GM12878 (cell line): Measurements from ENCODE around the gene PSMB8. TPM values are rescaled to one million over a fixed set of nuclear protein-coding genes. Genes with fewer than 3 reads are reported as not detected.

Source experiments
- ATAC-seq: fragments of 200-7000 bp; cut with Tn5 transposase; 3 replicates; pipeline ENCODE4 v1.9.1; 2020; ENCODE audit warnings: mild to moderate bottlenecking, moderate library complexity
- BruUV-seq: library from RNA; stranded (reverse); fragments of 400-500 nt; replicated peaks from 2 replicates; lab custom pipeline; 2021; lab: Mats Ljungman, UMichigan
- CTCF ChIA-PET: fragments of 300-600 bp; sonication (Branson Sonifier 250); formaldehyde crosslinking; extraction: SDS; loops from one replicate; lab custom pipeline; 2021; ENCODE audit warnings: inconsistent platforms; lab: Yijun Ruan, JAX
- POLR2A ChIA-PET: fragments of 350-600 bp; formaldehyde crosslinking; extraction: SDS; loops from one replicate; lab custom pipeline; 2021; ENCODE audit warnings: inconsistent platforms; lab: Charles Lee
- RAD21 ChIA-PET: fragments of 300-600 bp; sonication (Branson Sonifier 250); formaldehyde crosslinking; loops from one replicate; lab custom pipeline; 2023; ENCODE audit warnings: antibody characterized with exemption; ENCODE audit not compliant: unreplicated experiment; lab: Charles Lee
- SMC1A ChIA-PET: fragments of 300-600 bp; sonication (Branson Sonifier 250); formaldehyde crosslinking; loops from one replicate; lab custom pipeline; 2023; ENCODE audit not compliant: unreplicated experiment, uncharacterized antibody; lab: Charles Lee
- DNase-seq: peaks from one replicate; pipeline ENCODE4 v3.0.0-alpha.2; 2011; ENCODE audit warnings: low read depth, low spot score
- FAIRE-seq: peaks from 3 replicates; lab custom pipeline; 2011; peaks lifted over from hg19 to GRCh38; lab: Jason Lieb, UNC
- H2AFZ ChIP-seq: 2 replicates; pipeline ENCODE4 v1.6.0; 2011; ENCODE audit warnings: low read depth, low read length, control low read depth; ENCODE audit not compliant: control insufficient read depth
- H3K27ac ChIP-seq: 2 replicates; pipeline ENCODE4 v1.5.1; 2011; ENCODE audit warnings: control low read depth; ENCODE audit not compliant: control insufficient read depth, insufficient read depth
- H3K27me3 ChIP-seq, 2 experiments: replicated peaks in 1 of 2; 2 replicates each; pipeline versions ENCODE4 v1.6.0 to v1.6.1; 2011; ENCODE audit warnings: low read length in 1 of 2; ENCODE audit not compliant: control insufficient read depth in 2 of 2, insufficient read depth in 2 of 2
- H3K36me3 ChIP-seq, 2 experiments: 2 replicates each; pipeline ENCODE4 v1.5.1; 2011; ENCODE audit warnings: low read length in 1 of 2; ENCODE audit not compliant: control insufficient read depth in 2 of 2, insufficient read depth in 2 of 2
- H3K4me1 ChIP-seq: 2 replicates; pipeline ENCODE4 v1.6.1; 2011; ENCODE audit warnings: mild to moderate bottlenecking, low read length, moderate library complexity, mixed read lengths; ENCODE audit not compliant: control insufficient read depth, insufficient read depth
- H3K4me2 ChIP-seq: 2 replicates; pipeline ENCODE4 v1.6.0; 2011; ENCODE audit warnings: control low read depth; ENCODE audit not compliant: control insufficient read depth, insufficient read depth
- H3K4me3 ChIP-seq: fragments of 200-600 bp; sonication (generic); 2 replicates; pipeline ENCODE4 v1.5.1; 2016
- H3K79me2 ChIP-seq: 2 replicates; pipeline ENCODE4 v1.6.0; 2011; ENCODE audit warnings: low read length; ENCODE audit not compliant: control insufficient read depth, insufficient read depth
- H3K9ac ChIP-seq: 2 replicates; pipeline ENCODE4 v1.8.0; 2011; ENCODE audit warnings: low read length, control low read depth, mixed read lengths; ENCODE audit not compliant: control insufficient read depth, insufficient read depth
- H3K9me3 ChIP-seq: replicated peaks from 3 replicates; pipeline ENCODE4 v1.5.1; 2011; ENCODE audit warnings: mild to moderate bottlenecking, low read length; ENCODE audit not compliant: control insufficient read depth, insufficient read depth
- H4K20me1 ChIP-seq: 2 replicates; pipeline ENCODE4 v1.6.0; 2011; ENCODE audit not compliant: control insufficient read depth, insufficient read depth
- ASH2L ChIP-seq: fragments of 300-600, 200-600 bp; sonication (generic); IDR thresholded peaks from 2 replicates; pipeline ENCODE4 v1.6.1; 2017; ENCODE audit warnings: low read depth, mild to moderate bottlenecking, borderline replicate concordance
- BACH1 ChIP-seq: fragments of 450-650 bp; IDR thresholded peaks from 2 replicates; pipeline ENCODE4 v1.6.1; 2017; ENCODE audit warnings: mild to moderate bottlenecking, borderline replicate concordance
- DPF2 ChIP-seq: fragments of 450-650 bp; IDR thresholded peaks from 2 replicates; pipeline ENCODE4 v1.6.1; 2017; ENCODE audit warnings: mild to moderate bottlenecking
- HDGF ChIP-seq: fragments of 450-650 bp; IDR thresholded peaks from 2 replicates; pipeline ENCODE4 v1.6.1; 2016; ENCODE audit warnings: antibody characterized with exemption
- KAT2A ChIP-seq: conservative IDR thresholded peaks from 2 replicates; pipeline ENCODE4 v1.6.1; 2011; ENCODE audit warnings: low read depth, low read length; ENCODE audit not compliant: control insufficient read depth
- NFIC ChIP-seq: IDR thresholded peaks from 2 replicates; pipeline ENCODE4 v1.6.1; 2012; ENCODE audit warnings: low read depth, mild to moderate bottlenecking, inconsistent platforms, low read length, moderate library complexity
- NFYB ChIP-seq: IDR thresholded peaks from 2 replicates; pipeline ENCODE4 v1.6.1; 2011; ENCODE audit warnings: low read depth, mild to moderate bottlenecking, low read length, improper control_type of control experiment, moderate library complexity; ENCODE audit not compliant: insufficient read depth
- PAX5 ChIP-seq: IDR thresholded peaks from 2 replicates; pipeline ENCODE4 v1.6.1; 2011; ENCODE audit warnings: low read depth, low read length, borderline replicate concordance
- POLR2AphosphoS2 ChIP-seq: IDR thresholded peaks from 2 replicates; pipeline ENCODE4 v1.6.1; 2011; ENCODE audit warnings: low read depth, mild to moderate bottlenecking, low read length, improper control_type of control experiment, moderate library complexity
- RCOR1 ChIP-seq: conservative IDR thresholded peaks from 2 replicates; pipeline ENCODE4 v1.6.1; 2012; ENCODE audit warnings: low read depth, low read length, improper control_type of control experiment
- RUNX3 ChIP-seq: IDR thresholded peaks from 2 replicates; pipeline ENCODE4 v1.6.1; 2012; ENCODE audit warnings: low read length, inconsistent platforms
- ZNF622 ChIP-seq: fragments of 450-650 bp; IDR thresholded peaks from 2 replicates; pipeline ENCODE4 v1.6.1; 2017; ENCODE audit warnings: mild to moderate bottlenecking, inconsistent platforms
- WGBS: methylation state at CpG from one replicate; pipeline ENCODE4 v1.1.6; 2016; ENCODE audit warnings: low lambda C conversion rate; ENCODE audit not compliant: insufficient replicate concordance, insufficient coverage; ENCODE audit errors: missing lambda C conversion rate; 5-methylcytosine and 5-hydroxymethylcytosine counted together
- in situ Hi-C: fragments of 300-500 bp; cut with MboI; formaldehyde crosslinking; loops from 9 replicates; pipeline ENCODE4 v1.14.3; 2018; ENCODE audit warnings: mixed read lengths
- intact Hi-C: fragments of 100-400 bp; cut with micrococcal nuclease; formaldehyde crosslinking; loops from one replicate; pipeline ENCODE4 v1.14.2; 2022; ENCODE audit not compliant: unreplicated experiment
- polyA plus RNA-seq, 11 experiments: library from polyadenylated mRNA; depleted of rRNA in 4 of 11; unstranded in 6 of 11; stranded (reverse) in 5 of 11; fragments of >200 nt; fragmentation: Nextera tagmentation in 4 of 11; fragmentation: Illumina TruSeq in 1 of 11; extraction: Ambion mirVana in 4 of 11; extraction: Trizol in 1 of 11; gene quantifications; 1 replicate in 1 of 11; 2 replicates in 10 of 11; pipeline versions ENCODE4 v1.2.1 to v1.2.3, GENCODE V29; 2011 to 2016; ENCODE audit warnings: inconsistent platforms in 2 of 11, missing spikeins in 2 of 11, low read depth in 1 of 11
- total RNA-seq, 4 experiments: library from RNA; depleted of rRNA in 3 of 4; stranded (reverse); fragments of >200 nt in 3 of 4; fragmentation: Illumina TruSeq in 1 of 4; extraction: Trizol in 1 of 4; gene quantifications; 2 replicates each; pipeline versions ENCODE4 v1.2.1 to v1.2.3, GENCODE V29; 2013 to 2021
- TF ChIP-seq, protein P1 (sequence below): IDR thresholded peaks from 2 replicates; pipeline ENCODE4 v1.6.1; 2012; ENCODE audit warnings: low read depth, low read length, improper control_type of control experiment
- TF ChIP-seq, protein P2 (sequence below): fragments of 450-650 bp; IDR thresholded peaks from 2 replicates; pipeline ENCODE4 v1.6.1; 2017; ENCODE audit warnings: low read depth, mild to moderate bottlenecking, moderate library complexity

PSMB8 gene
- total and polyA plus RNA-seq, 10 of the 15 experiments (the other 5 are each of a cell fraction or from before 2014, with no cell fraction given), result 304 to 557 (median 379) TPM

- no peak overlapping the region for H3K9ac ChIP-seq
- ATAC-seq (no peak), DNase-seq (no peak)
- POLR2A ChIA-PET, result interaction anchor here (0.6 to 1.1 kb wide), 3 partner anchors 9 to 348 kb away, joined by 3 to 4 read pairs (median 3); no protein-coding TSS in a partner anchor
- peaks cover 2 to 11% of the 10 kb centered on the region in 2 experiments for H3K27me3 ChIP-seq
- peaks cover 16% of the 10 kb centered on the region for H3K4me1 ChIP-seq
- no peak overlapping the region for H3K4me3 ChIP-seq
- H3K4me2 ChIP-seq, result no peak overlapping the region
- SMC1A ChIA-PET, result interaction anchor here (0.7 to 7.4 kb wide), 10 partner anchors 9 to 548 kb away, joined by 3 to 51 read pairs (median 4); no protein-coding TSS in a partner anchor
- WGBS, result 2% methylated on average over 2 of the region's 2 CpGs
- no peaks in the 10 kb centered on the region for H3K9me3 ChIP-seq
- TF ChIP-seq DPF2 (no peak), POLR2AphosphoS2 (no peak), ZNF622 (no peak), ASH2L (no peak), HDGF (no peak), RUNX3 (no peak), NFYB (no peak), BACH1 (no peak), NFIC (no peak), PAX5 (no peak), KAT2A (no peak), RCOR1 (no peak)
- TF ChIP-seq, protein P1, sequence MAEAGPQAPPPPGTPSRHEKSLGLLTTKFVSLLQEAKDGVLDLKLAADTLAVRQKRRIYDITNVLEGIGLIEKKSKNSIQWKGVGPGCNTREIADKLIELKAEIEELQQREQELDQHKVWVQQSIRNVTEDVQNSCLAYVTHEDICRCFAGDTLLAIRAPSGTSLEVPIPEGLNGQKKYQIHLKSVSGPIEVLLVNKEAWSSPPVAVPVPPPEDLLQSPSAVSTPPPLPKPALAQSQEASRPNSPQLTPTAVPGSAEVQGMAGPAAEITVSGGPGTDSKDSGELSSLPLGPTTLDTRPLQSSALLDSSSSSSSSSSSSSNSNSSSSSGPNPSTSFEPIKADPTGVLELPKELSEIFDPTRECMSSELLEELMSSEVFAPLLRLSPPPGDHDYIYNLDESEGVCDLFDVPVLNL, result no peak
- TF ChIP-seq, protein P2, sequence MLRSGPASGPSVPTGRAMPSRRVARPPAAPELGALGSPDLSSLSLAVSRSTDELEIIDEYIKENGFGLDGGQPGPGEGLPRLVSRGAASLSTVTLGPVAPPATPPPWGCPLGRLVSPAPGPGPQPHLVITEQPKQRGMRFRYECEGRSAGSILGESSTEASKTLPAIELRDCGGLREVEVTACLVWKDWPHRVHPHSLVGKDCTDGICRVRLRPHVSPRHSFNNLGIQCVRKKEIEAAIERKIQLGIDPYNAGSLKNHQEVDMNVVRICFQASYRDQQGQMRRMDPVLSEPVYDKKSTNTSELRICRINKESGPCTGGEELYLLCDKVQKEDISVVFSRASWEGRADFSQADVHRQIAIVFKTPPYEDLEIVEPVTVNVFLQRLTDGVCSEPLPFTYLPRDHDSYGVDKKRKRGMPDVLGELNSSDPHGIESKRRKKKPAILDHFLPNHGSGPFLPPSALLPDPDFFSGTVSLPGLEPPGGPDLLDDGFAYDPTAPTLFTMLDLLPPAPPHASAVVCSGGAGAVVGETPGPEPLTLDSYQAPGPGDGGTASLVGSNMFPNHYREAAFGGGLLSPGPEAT, result no peak
- TF ChIP-seq, all 136 proteins: peak for 0
- Histone ChIP-seq H3K27ac (no peak overlapping the region), H2AFZ (no peak overlapping the region), H4K20me1 (no peaks in the 10 kb centered on the region), H3K36me3 (no peaks in the 10 kb centered on the region), H3K79me2 (no peaks in the 10 kb centered on the region)
- intact Hi-C loops (no loop called here), in situ Hi-C loops (loop anchor here (5.0 kb wide), 1 partner anchor 382 kb away; no protein-coding TSS in a partner anchor)
- ChIA-PET CTCF (interaction anchor here (1.0 to 3.3 kb wide), 14 partner anchors 9 to 379 kb away, joined by 3 to 36 read pairs (median 6); partner anchors contain the start of genes PSMB9 and TAP2), RAD21 (interaction anchor here (1.5 to 3.3 kb wide), 6 partner anchors 9 to 380 kb away, joined by 5 to 13 read pairs (median 9); partner anchors contain the start of gene TAP2)
- BruUV-seq, result no TSS peak
- FAIRE-seq, result no peak
Observed at GRCh38 chr6:32794510-32794909, 49.3 kb downstream of the PSMB8 start.
